ENCODE results near the gene EPHB2. TPM values are rescaled to one million over a fixed set of nuclear protein-coding genes. Genes with fewer than 3 reads are reported as not detected.

The EPHB2 gene
- total RNA-seq, 2 experiments from 2014 or later: 0.59 TPM; not detected in 1

GRCh38 chr1:22963044-22963677 is 252.5 kb downstream of the EPHB2 start:
- no peaks in the 10 kb centered on the region for H3K79me2 ChIP-seq (ENCODE audit: insufficient read depth, low read depth, low read length)
- no peak overlapping the region for H3K27ac ChIP-seq (ENCODE audit: low read depth, low read length, poor library complexity, severe bottlenecking)
- no peak for DNase-seq (ENCODE audit: low spot score)
- no peak overlapping the region for H3K4me2 ChIP-seq (ENCODE audit: low read length)
- BruUV-seq (replicated peaks): no TSS peak
- no peak for TF ChIP-seq EZH2phosphoT487 (IDR thresholded peaks at IDR 0.05; ENCODE audit: borderline replicate concordance, low read depth, low read length)
- no peak for TF ChIP-seq CTCF (conservative IDR thresholded peaks at IDR 0.05; ENCODE audit: low read length)
- H3K4me3 ChIP-seq (ENCODE audit: low read depth, low read length, poor library complexity, severe bottlenecking): no peak overlapping the region
- no peaks in the 10 kb centered on the region for H3K9me2 ChIP-seq (ENCODE audit: insufficient read depth, low read length)
- intact Hi-C loops (cut with micrococcal nuclease; ENCODE audit: unreplicated experiment): no loop called here
- no peaks in the 10 kb centered on the region for H4K20me1 ChIP-seq (ENCODE audit: insufficient read depth, low read length)
- H2AFZ ChIP-seq (ENCODE audit: low read length): no peak overlapping the region
- H3K9me3 ChIP-seq (ENCODE audit: low read length): no peaks in the 10 kb centered on the region
- no peaks in the 10 kb centered on the region for H3K36me3 ChIP-seq (ENCODE audit: insufficient read depth, low read length)
- no peaks in the 10 kb centered on the region for H3K4me1 ChIP-seq (ENCODE audit: insufficient read depth, low read length, poor library complexity, severe bottlenecking)
- POLR2A ChIA-PET: no interaction called here
- CTCF ChIA-PET (ENCODE audit: unreplicated experiment): no interaction called here

- H3K27ac ChIP-seq (ENCODE audit: low read depth, low read length, poor library complexity, severe bottlenecking): no peak overlapping the region
- H3K79me2 ChIP-seq (ENCODE audit: insufficient read depth, low read depth, low read length): no peaks in the 10 kb centered on the region
- no peak overlapping the region for H3K4me2 ChIP-seq (ENCODE audit: low read length)
- H3K4me3 ChIP-seq (ENCODE audit: low read depth, low read length, poor library complexity, severe bottlenecking): no peak overlapping the region
- no peaks in the 10 kb centered on the region for H3K36me3 ChIP-seq (ENCODE audit: insufficient read depth, low read length)
- no peaks in the 10 kb centered on the region for H3K4me1 ChIP-seq (ENCODE audit: insufficient read depth, low read length, poor library complexity, severe bottlenecking)
- TF ChIP-seq CTCF (conservative IDR thresholded peaks at IDR 0.05; ENCODE audit: low read length) (no peak), EZH2phosphoT487 (IDR thresholded peaks at IDR 0.05; ENCODE audit: borderline replicate concordance, low read depth, low read length) (no peak)
- ChIA-PET POLR2A (no interaction called here), CTCF (ENCODE audit: unreplicated experiment) (interaction anchor here (1.8 kb wide), 1 partner anchor 263 kb away, joined by 4 read pairs; no protein-coding TSS in a partner anchor)
- BruUV-seq (replicated peaks): no TSS peak
- H2AFZ ChIP-seq (ENCODE audit: low read length): no peak overlapping the region
- H3K9me2 ChIP-seq (ENCODE audit: insufficient read depth, low read length): no peaks in the 10 kb centered on the region
- intact Hi-C loops (cut with micrococcal nuclease; ENCODE audit: unreplicated experiment): no loop called here
- DNase-seq (ENCODE audit: low spot score): no peak
- no peaks in the 10 kb centered on the region for H3K9me3 ChIP-seq (ENCODE audit: low read length)
- H4K20me1 ChIP-seq (ENCODE audit: insufficient read depth, low read length): no peaks in the 10 kb centered on the region
Observed at GRCh38 chr1:22966309-22966708, 255.7 kb downstream of the EPHB2 start.

- H2AFZ ChIP-seq (ENCODE audit: low read length): no peak overlapping the region
- H3K9me3 ChIP-seq (ENCODE audit: low read length): no peaks in the 10 kb centered on the region
- H3K79me2 ChIP-seq (ENCODE audit: insufficient read depth, low read depth, low read length): no peaks in the 10 kb centered on the region
- intact Hi-C loops (cut with micrococcal nuclease; ENCODE audit: unreplicated experiment): no loop called here
- no peaks in the 10 kb centered on the region for H3K4me1 ChIP-seq (ENCODE audit: insufficient read depth, low read length, poor library complexity, severe bottlenecking)
- no TSS peak for BruUV-seq (replicated peaks)
- H3K27ac ChIP-seq (ENCODE audit: low read depth, low read length, poor library complexity, severe bottlenecking): no peak overlapping the region
- POLR2A ChIA-PET: no interaction called here
- no peaks in the 10 kb centered on the region for H3K36me3 ChIP-seq (ENCODE audit: insufficient read depth, low read length)
- TF ChIP-seq CTCF (conservative IDR thresholded peaks at IDR 0.05; ENCODE audit: low read length) (no peak), EZH2phosphoT487 (IDR thresholded peaks at IDR 0.05; ENCODE audit: borderline replicate concordance, low read depth, low read length) (no peak)
- H3K4me2 ChIP-seq (ENCODE audit: low read length): no peak overlapping the region
- DNase-seq (ENCODE audit: low spot score): no peak
- CTCF ChIA-PET (ENCODE audit: unreplicated experiment): no interaction called here
- H3K4me3 ChIP-seq (ENCODE audit: low read depth, low read length, poor library complexity, severe bottlenecking): no peak overlapping the region
- H3K9me2 ChIP-seq (ENCODE audit: insufficient read depth, low read length): no peaks in the 10 kb centered on the region
- H4K20me1 ChIP-seq (ENCODE audit: insufficient read depth, low read length): no peaks in the 10 kb centered on the region
Observed at GRCh38 chr1:22967833-22968232, 257.2 kb downstream of the EPHB2 start.
